Progenitor cell of endocrine pancreas (in vitro differentiated cells): Measurements from ENCODE around the gene ZFAND3. TPM values are rescaled to one million over a fixed set of nuclear protein-coding genes. Genes with fewer than 3 reads are reported as not detected.

Experiments used
- DNase-seq: peaks from one replicate; pipeline ENCODE4 v3.0.0; 2021; ENCODE audit warnings: low spot score; ENCODE audit not compliant: unreplicated experiment
- H3K27ac Mint-ChIP-seq: 2 replicates; pipeline ENCODE4 v1.8.0; 2021; ENCODE audit warnings: mild to moderate bottlenecking, moderate library complexity, mixed read lengths
- H3K27me3 Mint-ChIP-seq: 2 replicates; pipeline ENCODE4 v1.8.0; 2021; ENCODE audit warnings: mixed read lengths
- H3K36me3 Mint-ChIP-seq: 2 replicates; pipeline ENCODE4 v1.8.0; 2022; ENCODE audit warnings: mixed read lengths; ENCODE audit not compliant: insufficient read depth
- H3K4me1 Mint-ChIP-seq: 2 replicates; pipeline ENCODE4 v1.8.0; 2021; ENCODE audit warnings: low read depth, mixed read lengths
- H3K4me3 Mint-ChIP-seq: 2 replicates; pipeline ENCODE4 v1.8.0; 2021; ENCODE audit warnings: low read depth, mild to moderate bottlenecking, moderate library complexity, mixed read lengths
- H3K9me3 Mint-ChIP-seq: 2 replicates; pipeline ENCODE4 v1.8.0; 2021; ENCODE audit warnings: low read depth, mixed read lengths
- total RNA-seq: library from RNA; stranded (reverse); gene quantifications from 2 replicates; pipeline ENCODE4 v1.2.1, GENCODE V29; 2021
- TF ChIP-seq, protein P1 (sequence below): fragments of 200-600 bp; sonication (generic); IDR thresholded peaks from one replicate; pipeline ENCODE4 v1.5.0; 2021; ENCODE audit warnings: antibody characterized with exemption, mild to moderate bottlenecking; ENCODE audit not compliant: unreplicated experiment

The ZFAND3 gene
- total RNA-seq, 1 donor from 2014 or later = 102 TPM

DNA sequence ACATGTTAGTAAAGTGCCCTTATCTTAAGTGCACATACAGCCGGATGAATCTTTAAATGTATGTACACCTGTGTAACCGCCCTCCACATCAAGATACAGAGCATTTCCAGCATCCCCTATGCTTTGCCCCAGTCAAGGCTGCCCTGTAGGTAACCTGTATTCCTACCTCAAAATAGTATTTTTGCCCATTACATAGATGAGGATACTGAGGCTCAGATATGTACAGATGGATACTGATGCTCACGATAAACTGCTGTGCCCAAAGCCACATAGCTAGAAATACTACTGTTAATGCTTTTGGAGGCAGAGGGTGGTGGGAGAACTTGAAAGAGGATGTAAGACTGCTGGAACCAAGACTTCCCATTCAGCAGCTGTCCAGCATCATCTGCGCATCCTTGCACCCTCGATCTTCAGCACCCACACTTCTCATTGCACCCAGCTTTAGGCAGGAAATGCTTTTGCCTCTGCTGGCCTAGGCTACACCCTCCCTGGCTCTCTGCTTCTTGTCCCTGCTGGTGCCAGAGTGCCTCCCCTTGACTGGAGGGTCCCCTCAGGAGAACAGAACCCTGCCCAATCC, 27.0 kb upstream of the ZFAND3 start:
- no peak overlapping the region for H3K27ac Mint-ChIP-seq
- no peaks in the 10 kb centered on the region for H3K36me3 Mint-ChIP-seq
- TF ChIP-seq, protein P1, sequence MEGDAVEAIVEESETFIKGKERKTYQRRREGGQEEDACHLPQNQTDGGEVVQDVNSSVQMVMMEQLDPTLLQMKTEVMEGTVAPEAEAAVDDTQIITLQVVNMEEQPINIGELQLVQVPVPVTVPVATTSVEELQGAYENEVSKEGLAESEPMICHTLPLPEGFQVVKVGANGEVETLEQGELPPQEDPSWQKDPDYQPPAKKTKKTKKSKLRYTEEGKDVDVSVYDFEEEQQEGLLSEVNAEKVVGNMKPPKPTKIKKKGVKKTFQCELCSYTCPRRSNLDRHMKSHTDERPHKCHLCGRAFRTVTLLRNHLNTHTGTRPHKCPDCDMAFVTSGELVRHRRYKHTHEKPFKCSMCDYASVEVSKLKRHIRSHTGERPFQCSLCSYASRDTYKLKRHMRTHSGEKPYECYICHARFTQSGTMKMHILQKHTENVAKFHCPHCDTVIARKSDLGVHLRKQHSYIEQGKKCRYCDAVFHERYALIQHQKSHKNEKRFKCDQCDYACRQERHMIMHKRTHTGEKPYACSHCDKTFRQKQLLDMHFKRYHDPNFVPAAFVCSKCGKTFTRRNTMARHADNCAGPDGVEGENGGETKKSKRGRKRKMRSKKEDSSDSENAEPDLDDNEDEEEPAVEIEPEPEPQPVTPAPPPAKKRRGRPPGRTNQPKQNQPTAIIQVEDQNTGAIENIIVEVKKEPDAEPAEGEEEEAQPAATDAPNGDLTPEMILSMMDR = no peak
- no peaks in the 10 kb centered on the region for H3K27me3 Mint-ChIP-seq
- no peaks in the 10 kb centered on the region for H3K9me3 Mint-ChIP-seq
- H3K4me3 Mint-ChIP-seq = no peak overlapping the region
- no peak for DNase-seq
- peaks cover 11% of the 10 kb centered on the region for H3K4me1 Mint-ChIP-seq

DNA sequence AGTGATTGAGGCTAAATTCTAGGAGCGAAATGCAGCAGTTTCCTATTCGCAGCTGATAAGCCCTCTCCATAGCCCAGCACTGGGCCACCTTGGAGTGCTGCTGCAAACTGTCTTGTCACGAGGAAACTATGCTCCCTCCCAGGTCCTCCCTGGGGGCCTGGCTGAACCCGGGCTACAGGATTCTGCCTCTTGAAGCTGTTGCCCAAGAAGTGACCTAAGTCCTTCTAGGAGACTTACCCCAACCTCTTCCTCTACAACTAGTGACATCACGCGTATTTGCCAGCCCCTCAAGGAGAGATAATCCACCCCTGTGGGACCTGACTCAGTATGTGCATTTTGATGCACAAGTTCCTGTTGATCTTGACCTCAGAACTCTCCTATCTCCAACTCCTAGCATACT, 26.5 kb upstream of the ZFAND3 start:
- Mint-ChIP-seq H3K27me3 (peaks cover 4% of the 10 kb centered on the region), H3K36me3 (no peaks in the 10 kb centered on the region), H3K27ac (no peak overlapping the region), H3K4me3 (no peak overlapping the region), H3K4me1 (peaks cover 11% of the 10 kb centered on the region), H3K9me3 (no peaks in the 10 kb centered on the region)
- DNase-seq = no peak
- TF ChIP-seq, protein P1 = no peak

DNA sequence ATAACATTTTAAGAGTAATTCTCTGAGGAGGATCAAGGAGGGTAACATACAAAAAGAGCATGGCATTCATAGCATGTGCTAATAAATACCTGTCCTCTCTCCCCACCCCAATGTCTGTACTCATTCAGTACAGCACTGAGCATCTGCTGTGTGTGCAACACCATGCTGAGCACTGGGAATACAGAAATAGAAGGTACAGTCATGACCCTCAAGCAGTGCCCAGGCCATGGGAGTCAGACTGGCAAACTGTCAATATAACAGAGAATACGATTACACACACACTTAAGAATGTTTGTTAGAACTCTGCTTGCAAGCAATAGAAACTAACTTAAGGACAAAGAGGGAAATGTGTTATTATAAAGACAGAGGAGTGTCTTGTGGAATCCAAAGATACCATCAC, 24.7 kb upstream of the ZFAND3 start:
- Mint-ChIP-seq H3K36me3 (no peaks in the 10 kb centered on the region), H3K4me3 (no peak overlapping the region), H3K27me3 (peaks cover 7% of the 10 kb centered on the region), H3K4me1 (peaks cover 11% of the 10 kb centered on the region), H3K9me3 (no peaks in the 10 kb centered on the region), H3K27ac (no peak overlapping the region)
- TF ChIP-seq, protein P1 = no peak
- DNase-seq = no peak

DNA sequence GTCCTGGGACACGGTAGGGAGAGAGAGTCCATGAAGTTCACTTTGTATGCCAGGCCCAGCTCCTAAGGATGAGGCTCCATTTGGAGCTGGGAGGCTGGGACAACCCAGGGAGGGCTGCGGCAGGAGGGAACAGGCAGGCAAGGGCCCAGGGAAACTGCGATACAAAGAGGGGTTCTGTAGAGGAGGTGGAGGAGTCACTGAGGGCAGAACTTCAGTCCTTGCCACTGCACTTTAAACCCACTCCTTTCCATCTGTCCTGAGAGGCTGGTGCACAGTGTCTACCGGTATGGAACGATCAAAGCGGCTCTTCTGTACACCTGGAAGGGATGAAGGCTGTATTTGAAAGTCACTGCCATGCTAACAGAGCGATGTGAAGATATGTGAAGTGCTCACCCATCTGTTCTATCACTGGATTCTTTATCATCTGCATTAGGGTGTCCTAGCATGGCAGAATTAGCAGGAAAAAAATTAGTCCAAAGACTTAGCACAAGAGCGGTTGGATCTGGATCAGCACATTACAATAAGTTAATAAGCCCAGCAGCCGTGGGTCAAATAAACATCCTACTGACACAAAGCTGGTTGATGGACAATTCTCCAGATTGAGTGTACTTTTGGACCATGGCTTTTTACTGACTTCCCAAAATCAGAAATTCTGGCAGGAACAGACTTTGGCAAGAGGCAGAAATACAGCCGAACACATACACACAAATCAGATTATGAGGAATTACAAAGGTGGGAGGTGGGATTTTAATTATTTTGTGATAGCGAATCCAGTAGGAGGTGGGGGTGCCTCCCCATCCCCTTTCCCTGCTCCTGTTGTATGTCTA, 20.9 kb upstream of the ZFAND3 start:
- no peak overlapping the region for H3K27ac Mint-ChIP-seq
- DNase-seq = no peak

DNA sequence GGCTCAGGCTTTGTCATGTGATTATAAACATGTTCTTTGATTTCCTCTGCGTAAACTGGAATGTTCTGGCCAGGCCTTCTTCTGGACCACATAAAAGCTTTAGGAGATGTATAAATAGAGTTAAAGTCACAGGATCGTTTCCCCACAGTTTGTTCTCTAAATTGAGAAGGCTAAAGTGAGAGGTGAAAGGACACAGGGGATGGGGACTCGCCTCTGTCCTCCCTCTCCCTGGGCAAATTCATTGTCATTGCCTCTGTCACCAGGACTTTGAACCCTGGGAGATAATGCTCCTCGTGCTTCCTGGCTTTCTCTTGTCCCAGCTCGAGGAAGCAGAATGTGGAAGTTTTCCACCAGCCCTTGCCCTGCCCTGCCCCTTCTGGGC, 20.3 kb upstream of the ZFAND3 start:
- no peak overlapping the region for H3K4me3 Mint-ChIP-seq
- no peaks in the 10 kb centered on the region for H3K36me3 Mint-ChIP-seq
- no peaks in the 10 kb centered on the region for H3K4me1 Mint-ChIP-seq
- no peak overlapping the region for H3K27ac Mint-ChIP-seq
- no peak for DNase-seq
- no peaks in the 10 kb centered on the region for H3K9me3 Mint-ChIP-seq
- H3K27me3 Mint-ChIP-seq = peaks cover 7% of the 10 kb centered on the region
- TF ChIP-seq, protein P1 = no peak

More for the DNA sequence above, 20.9 kb upstream of the ZFAND3 start:
- H3K36me3 Mint-ChIP-seq = no peaks in the 10 kb centered on the region
- TF ChIP-seq, protein P1 = no peak
- peaks cover 7% of the 10 kb centered on the region for H3K27me3 Mint-ChIP-seq
- H3K4me3 Mint-ChIP-seq = no peak overlapping the region
- no peaks in the 10 kb centered on the region for H3K4me1 Mint-ChIP-seq
- H3K9me3 Mint-ChIP-seq = no peaks in the 10 kb centered on the region
